NK-92 treated with Interleukin-12 subunit alpha and Interleukin-12 subunit beta, amount 100 ng/mL, for 24 hours (cell line): ENCODE data around the gene PRKAA1.
"Not testable (repeated sequence)": the region's sequence is repeated elsewhere in the genome, so short reads cannot be mapped to it uniquely, and the experiment has no call there.

ENCODE experiments used
- DNase-seq: peaks from one replicate; lab custom pipeline; 2025; lab: John Stamatoyannopoulos, UW

The PRKAA1 gene

DNA sequence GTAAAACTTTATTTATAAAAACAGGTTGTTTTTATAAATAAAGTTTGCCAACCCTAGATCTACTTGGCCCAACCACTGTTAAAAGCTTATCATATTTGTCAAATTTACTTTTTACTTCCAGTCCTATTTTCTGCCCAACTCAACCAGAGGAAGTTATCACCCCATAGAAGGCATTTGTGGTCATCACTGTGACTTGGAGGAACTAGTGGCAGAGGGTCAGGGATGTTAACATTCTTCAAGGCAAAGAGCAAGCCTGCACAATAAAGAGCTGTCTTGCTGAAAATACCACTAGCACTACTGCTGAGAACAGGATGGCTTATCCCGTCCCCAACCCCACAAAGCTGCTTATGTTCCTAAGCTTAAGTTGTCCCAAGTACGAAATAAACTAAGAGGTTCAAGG, 64.7 kb downstream of the PRKAA1 start:
- no peak for DNase-seq

DNA sequence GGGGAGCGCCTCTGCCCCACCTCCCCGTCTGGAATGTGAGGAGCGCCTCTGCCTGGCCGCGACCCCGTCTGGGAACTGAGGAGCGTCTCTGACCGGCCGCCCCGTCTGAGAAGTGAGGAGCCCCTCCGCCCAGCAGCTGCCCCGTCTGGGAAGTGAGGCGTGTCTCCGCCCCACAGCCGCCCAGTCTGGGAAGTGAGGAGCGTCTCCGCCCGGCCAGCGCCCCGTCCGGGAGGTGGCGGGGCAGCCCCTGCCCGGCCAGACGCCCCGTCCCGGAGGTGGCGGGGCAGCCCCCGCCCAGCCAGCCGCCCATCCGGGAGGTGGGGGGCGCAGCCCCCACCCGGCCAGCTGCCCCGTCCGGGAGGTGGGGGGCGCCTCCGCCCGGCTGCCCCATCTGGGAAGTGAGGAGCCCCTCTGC, 75.7 kb downstream of the PRKAA1 start:
- not testable (repeated sequence) for DNase-seq

DNA sequence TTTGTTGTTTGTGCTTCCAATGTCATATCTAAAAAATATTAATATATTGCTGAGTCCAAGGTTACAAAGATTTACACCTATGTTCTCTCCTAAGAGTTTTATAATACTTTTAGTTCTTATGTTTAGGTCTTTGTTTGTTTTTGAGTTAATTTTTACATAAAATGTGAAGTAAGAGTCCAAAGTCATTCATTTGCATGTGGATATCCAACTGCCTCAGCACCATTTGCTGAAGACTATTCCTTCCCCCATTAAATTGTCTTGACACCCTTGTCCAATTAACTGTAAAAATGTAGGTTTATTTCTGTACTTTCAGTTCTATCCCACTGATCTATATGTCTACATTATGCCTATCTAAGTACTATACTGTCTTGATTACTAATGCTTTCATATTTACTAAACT, 78.1 kb downstream of the PRKAA1 start:
- DNase-seq, result no peak

DNA sequence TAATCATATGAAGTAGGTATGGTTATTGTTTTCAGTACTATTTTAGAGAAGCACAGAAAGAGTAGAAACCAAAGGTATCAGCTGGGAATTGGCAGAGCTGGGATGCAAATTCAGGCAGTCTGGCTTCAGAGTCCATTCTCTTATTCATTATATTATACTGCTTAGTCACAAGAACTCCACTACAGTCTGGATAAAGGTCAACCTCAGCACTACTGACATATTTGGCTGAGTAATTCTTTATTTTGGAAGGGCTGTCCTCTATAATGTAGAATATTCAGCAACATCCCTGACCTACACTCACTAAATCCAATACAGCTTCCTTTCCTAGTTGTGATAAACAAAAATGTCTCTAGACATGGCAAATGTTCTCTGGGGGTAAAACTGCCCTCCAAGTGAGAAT, 80.9 kb downstream of the PRKAA1 start:
- DNase-seq, result no peak

DNA sequence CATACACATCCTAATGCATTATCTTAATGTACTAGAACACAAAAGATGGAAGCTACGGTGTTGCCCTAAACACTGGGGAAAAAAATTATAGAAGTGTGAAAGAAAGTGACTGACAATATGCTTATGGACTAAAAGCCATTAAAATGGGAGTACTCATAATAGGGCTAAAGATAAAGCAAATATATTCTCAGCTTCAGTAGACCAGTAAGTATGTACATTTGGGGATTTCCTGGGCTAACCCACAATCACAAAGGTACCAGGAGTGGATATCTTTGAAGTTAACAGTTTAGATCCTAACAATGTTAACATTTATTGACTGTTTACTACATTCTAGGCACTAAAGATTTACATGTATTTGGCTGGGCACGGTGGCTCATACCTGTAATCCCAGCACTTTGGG, 81.6 kb downstream of the PRKAA1 start:
- no peak for DNase-seq

DNA sequence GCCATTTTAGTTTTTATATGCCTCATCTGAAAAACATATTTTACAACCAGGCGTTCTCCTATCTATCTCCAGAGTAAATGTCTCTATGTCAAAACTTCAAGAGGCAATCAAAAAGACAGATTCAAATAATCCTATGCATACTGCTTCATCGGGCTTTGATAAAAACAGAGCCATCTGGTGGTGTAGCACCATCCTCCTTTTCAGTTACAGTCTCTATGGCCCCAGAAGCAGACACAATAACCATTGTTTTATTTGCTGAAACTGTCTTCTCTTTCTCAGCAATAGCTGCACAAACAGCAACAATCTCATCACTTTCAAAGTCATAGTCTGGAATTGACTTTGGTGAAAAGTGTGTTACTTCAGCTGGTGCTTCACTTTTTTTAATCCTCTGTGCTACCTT, 82.2 kb downstream of the PRKAA1 start:
- DNase-seq, result no peak

DNA sequence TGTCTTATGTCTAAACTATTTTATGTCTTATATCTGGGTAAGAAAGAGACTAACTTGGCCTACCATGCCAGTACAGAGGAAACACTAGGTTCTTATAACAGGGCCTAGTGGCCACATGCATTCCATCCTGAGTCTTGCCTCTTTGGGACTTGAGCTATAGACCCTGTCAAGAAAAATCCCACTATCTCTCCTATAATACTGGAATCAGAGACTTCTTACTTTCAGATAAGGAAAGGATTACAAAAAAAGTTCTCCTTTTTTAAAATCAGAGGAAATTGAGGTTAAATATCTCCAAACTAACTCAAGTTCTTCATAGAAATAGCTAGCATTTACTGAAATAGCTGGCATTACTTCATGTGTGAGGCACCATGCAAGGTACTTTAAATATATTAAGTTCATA, 84.2 kb downstream of the PRKAA1 start:
- DNase-seq, result no peak

DNA sequence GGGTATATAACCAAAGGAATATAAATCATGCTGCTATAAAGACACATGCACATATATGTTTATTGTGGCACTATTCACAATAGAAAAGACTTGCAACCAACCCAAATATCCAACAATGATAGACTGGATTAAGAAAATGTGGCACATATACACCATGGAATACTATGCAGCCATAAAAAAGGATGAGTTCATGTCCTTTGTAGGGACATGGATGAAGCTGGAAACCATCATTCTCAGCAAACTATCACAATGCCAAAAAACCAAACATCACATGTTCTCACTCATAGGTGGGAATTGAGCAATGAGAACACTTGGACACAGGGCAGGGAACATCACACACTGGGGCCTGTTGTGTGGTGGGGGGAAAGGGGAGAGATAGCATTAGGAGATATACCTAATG, 87.6 kb downstream of the PRKAA1 start:
- not testable (repeated sequence) for DNase-seq
